Loucy (cell line): Measurements from ENCODE around the gene MMP11.

Source experiments
- H2AFZ ChIP-seq: fragments of 200-600 bp; sonication (generic); 2 replicates; pipeline ENCODE4 v1.6.0; 2016; ENCODE audit warnings: antibody characterized with exemption, mild to moderate bottlenecking, low read length, moderate library complexity
- H3F3A ChIP-seq: fragments of 200-600 bp; 2 replicates; pipeline ENCODE4 v1.6.0; 2016; ENCODE audit warnings: antibody characterized with exemption, low read depth, mild to moderate bottlenecking
- H3K27me3 ChIP-seq: fragments of 200-600 bp; sonication (generic); 2 replicates; pipeline ENCODE4 v1.6.1; 2014; ENCODE audit warnings: low read length, mild to moderate bottlenecking; ENCODE audit not compliant: insufficient read depth, poor library complexity, severe bottlenecking
- H3K36me3 ChIP-seq: fragments of 200-600 bp; sonication (generic); 2 replicates; pipeline ENCODE4 v1.6.1; 2016; ENCODE audit warnings: low read length; ENCODE audit not compliant: insufficient read depth
- H3K4me1 ChIP-seq: fragments of 200-600 bp; sonication (generic); 2 replicates; pipeline ENCODE4 v1.5.1; 2014; ENCODE audit warnings: low read length, mild to moderate bottlenecking; ENCODE audit not compliant: insufficient read depth, poor library complexity, severe bottlenecking
- H3K4me2 ChIP-seq: fragments of 200-600 bp; sonication (generic); 2 replicates; pipeline ENCODE4 v1.6.0; 2014; ENCODE audit warnings: antibody characterized with exemption, low read length, low read depth, mild to moderate bottlenecking; ENCODE audit not compliant: poor library complexity, severe bottlenecking
- H3K4me3 ChIP-seq: fragments of 200-600 bp; sonication (generic); 2 replicates; pipeline ENCODE4 v1.5.1; 2014; ENCODE audit warnings: low read length, mild to moderate bottlenecking, mixed read lengths; ENCODE audit not compliant: poor library complexity, severe bottlenecking
- H3K79me2 ChIP-seq: fragments of 200-600 bp; sonication (generic); 2 replicates; pipeline ENCODE4 v1.6.1; 2014; ENCODE audit warnings: low read length; ENCODE audit not compliant: insufficient read depth
- H3K9ac ChIP-seq: fragments of 200-600 bp; sonication (generic); 2 replicates; pipeline ENCODE4 v1.6.0; 2014; ENCODE audit warnings: mild to moderate bottlenecking, low read depth, low read length, moderate library complexity; ENCODE audit not compliant: poor library complexity, severe bottlenecking
- H3K9me2 ChIP-seq: fragments of 200-600 bp; sonication (generic); replicated peaks from 2 replicates; pipeline ENCODE4 v1.6.1; 2016; ENCODE audit warnings: low read depth, low read length, mixed read lengths
- H3K9me3 ChIP-seq: fragments of 200-600 bp; sonication (generic); 2 replicates; pipeline ENCODE4 v1.6.1; 2014; ENCODE audit warnings: mild to moderate bottlenecking, antibody characterized with exemption, low read length, low read depth; ENCODE audit not compliant: insufficient read depth
- H4K20me1 ChIP-seq: fragments of 200-600 bp; sonication (generic); 2 replicates; pipeline ENCODE4 v1.6.0; 2014; ENCODE audit warnings: antibody characterized with exemption, low read length, mild to moderate bottlenecking; ENCODE audit not compliant: insufficient read depth, poor library complexity, severe bottlenecking
- CTCF ChIP-seq: fragments of 200-600 bp; sonication (generic); conservative IDR thresholded peaks from 2 replicates; pipeline ENCODE4 v1.5.1; 2014; ENCODE audit warnings: mild to moderate bottlenecking, antibody characterized with exemption, low read length
- EZH2phosphoT487 ChIP-seq: fragments of 200-600 bp; IDR thresholded peaks from 2 replicates; pipeline ENCODE4 v1.6.1; 2018; ENCODE audit warnings: antibody characterized with exemption, mild to moderate bottlenecking, moderate library complexity, borderline replicate concordance

Gene MMP11

GRCh38 chr22:23781511-23782183 is 9.0 kb downstream of the MMP11 start:
- Histone ChIP-seq H2AFZ (no peak overlapping the region), H3K79me2 (no peaks in the 10 kb centered on the region), H3F3A (no peaks in the 10 kb centered on the region), H3K9me3 (no peaks in the 10 kb centered on the region), H3K27me3 (no peaks in the 10 kb centered on the region), H3K4me2 (no peak overlapping the region), H3K9me2 (no peaks in the 10 kb centered on the region), H3K4me3 (no peak overlapping the region), H3K4me1 (peaks cover 6% of the 10 kb centered on the region), H3K36me3 (no peaks in the 10 kb centered on the region), H3K9ac (no peak overlapping the region), H4K20me1 (no peaks in the 10 kb centered on the region)
- no peak for TF ChIP-seq CTCF

- Histone ChIP-seq H3K4me2 (no peak overlapping the region), H3K79me2 (0 out of 2 replicates have a peak, but pooled peaks cover under 1% of the 10 kb centered on the region), H3K4me1 (peaks cover 7% of the 10 kb centered on the region), H3K4me3 (no peak overlapping the region), H3K36me3 (no peaks in the 10 kb centered on the region), H3F3A (no peaks in the 10 kb centered on the region), H3K9ac (no peak overlapping the region), H3K9me2 (no peaks in the 10 kb centered on the region), H3K27me3 (no peaks in the 10 kb centered on the region), H2AFZ (no peak overlapping the region), H3K9me3 (no peaks in the 10 kb centered on the region), H4K20me1 (no peaks in the 10 kb centered on the region)
- no peak for TF ChIP-seq CTCF
- no peak for TF ChIP-seq EZH2phosphoT487
Observed at GRCh38 chr22:23782252-23782651, 9.6 kb downstream of the MMP11 start.

GRCh38 chr22:23782703-23783102 is 10.1 kb downstream of the MMP11 start:
- no peak overlapping the region for H2AFZ ChIP-seq
- H3F3A ChIP-seq = no peaks in the 10 kb centered on the region
- TF ChIP-seq EZH2phosphoT487 (no peak), CTCF (no peak)
- H3K36me3 ChIP-seq = no peaks in the 10 kb centered on the region
- H3K4me2 ChIP-seq = no peak overlapping the region
- H3K9me3 ChIP-seq = no peaks in the 10 kb centered on the region
- H3K4me1 ChIP-seq = peaks cover 10% of the 10 kb centered on the region
- no peak overlapping the region for H3K4me3 ChIP-seq
- H3K9me2 ChIP-seq = no peaks in the 10 kb centered on the region
- peaks cover 4% of the 10 kb centered on the region for H4K20me1 ChIP-seq
- H3K79me2 ChIP-seq = peaks cover 5% of the 10 kb centered on the region
- no peak overlapping the region for H3K9ac ChIP-seq
- no peaks in the 10 kb centered on the region for H3K27me3 ChIP-seq
